Calu3 (cell line): ENCODE results near the gene TM6SF1. TPM values are rescaled to one million over a fixed set of nuclear protein-coding genes. Genes with fewer than 3 reads are reported as not detected.

Experiments used
- BruUV-seq: library from RNA; stranded (reverse); fragments of 400-500 nt; replicated peaks from 2 replicates; lab custom pipeline; 2021; lab: Mats Ljungman, UMichigan
- CTCF ChIA-PET: fragments of 300-600 bp; sonication (Branson Sonifier 250); formaldehyde crosslinking; loops from one replicate; lab custom pipeline; 2022; ENCODE audit warnings: antibody characterized with exemption; lab: Charles Lee
- DNase-seq: peaks from one replicate; pipeline ENCODE4 v3.0.0; 2022
- H3K27ac Mint-ChIP-seq: one replicate; pipeline ENCODE4 v1.8.0; 2022; ENCODE audit warnings: mixed read lengths; ENCODE audit not compliant: unreplicated experiment
- H3K27me3 Mint-ChIP-seq: one replicate; pipeline ENCODE4 v1.8.0; 2022; ENCODE audit warnings: mixed read lengths; ENCODE audit not compliant: unreplicated experiment
- H3K36me3 Mint-ChIP-seq: one replicate; pipeline ENCODE4 v1.8.0; 2022; ENCODE audit warnings: mild to moderate bottlenecking, moderate library complexity, mixed read lengths; ENCODE audit not compliant: insufficient read depth, unreplicated experiment
- H3K4me1 Mint-ChIP-seq: one replicate; pipeline ENCODE4 v1.8.0; 2022; ENCODE audit warnings: mild to moderate bottlenecking, low read depth, mixed read lengths; ENCODE audit not compliant: unreplicated experiment
- H3K4me3 Mint-ChIP-seq: one replicate; pipeline ENCODE4 v1.8.0; 2022; ENCODE audit warnings: mild to moderate bottlenecking, low read depth, moderate library complexity, mixed read lengths; ENCODE audit not compliant: unreplicated experiment
- H3K9me3 Mint-ChIP-seq: one replicate; pipeline ENCODE4 v1.8.0; 2022; ENCODE audit warnings: low read depth, mixed read lengths; ENCODE audit not compliant: unreplicated experiment
- intact Hi-C: fragments of 100-400 bp; cut with micrococcal nuclease; formaldehyde crosslinking; loops from one replicate; pipeline ENCODE4 v1.10.0; 2022; ENCODE audit not compliant: unreplicated experiment
- microRNA-seq: library from miRNA; unstranded; fragments of <30 nt; microRNA quantifications from one replicate; pipeline ENCODE4 v1.2.0, GENCODE V29; 2022
- total RNA-seq: library from RNA; stranded (reverse); gene quantifications from 2 replicates; pipeline ENCODE4 v1.2.3, GENCODE V29; 2022
- TF ChIP-seq, protein P1 (sequence below): fragments of 200-600 bp; IDR thresholded peaks from one replicate; pipeline ENCODE4 v1.8.0; 2022; ENCODE audit warnings: antibody characterized with exemption; ENCODE audit not compliant: unreplicated experiment

Gene TM6SF1
- total RNA-seq, 1 experiment from 2014 or later = not detected

DNA sequence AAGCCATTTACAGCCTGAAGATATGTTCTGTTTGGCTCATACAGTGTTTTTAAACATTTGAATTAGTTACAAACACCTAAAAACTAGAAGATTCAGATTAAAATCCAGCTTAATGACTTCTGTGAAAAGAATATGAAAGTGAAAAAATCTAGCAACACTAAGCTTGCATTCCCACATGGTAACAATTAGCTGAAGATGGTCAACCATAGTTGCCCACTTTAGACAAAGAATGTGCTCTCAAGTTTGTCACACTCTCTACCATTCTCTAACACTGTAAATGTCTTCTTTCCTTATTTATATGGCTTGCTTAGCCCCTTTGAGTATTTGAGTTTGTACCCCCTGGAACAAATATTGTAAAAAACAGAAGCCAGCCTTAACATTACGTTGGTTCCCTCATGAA is 67.4 kb downstream of the TM6SF1 start:
- no peak overlapping the region for H3K27ac Mint-ChIP-seq
- H3K9me3 Mint-ChIP-seq = no peaks in the 10 kb centered on the region
- intact Hi-C loops = no loop called here
- BruUV-seq = no TSS peak
- H3K4me1 Mint-ChIP-seq = no peaks in the 10 kb centered on the region
- no peak for DNase-seq
- TF ChIP-seq, protein P1, sequence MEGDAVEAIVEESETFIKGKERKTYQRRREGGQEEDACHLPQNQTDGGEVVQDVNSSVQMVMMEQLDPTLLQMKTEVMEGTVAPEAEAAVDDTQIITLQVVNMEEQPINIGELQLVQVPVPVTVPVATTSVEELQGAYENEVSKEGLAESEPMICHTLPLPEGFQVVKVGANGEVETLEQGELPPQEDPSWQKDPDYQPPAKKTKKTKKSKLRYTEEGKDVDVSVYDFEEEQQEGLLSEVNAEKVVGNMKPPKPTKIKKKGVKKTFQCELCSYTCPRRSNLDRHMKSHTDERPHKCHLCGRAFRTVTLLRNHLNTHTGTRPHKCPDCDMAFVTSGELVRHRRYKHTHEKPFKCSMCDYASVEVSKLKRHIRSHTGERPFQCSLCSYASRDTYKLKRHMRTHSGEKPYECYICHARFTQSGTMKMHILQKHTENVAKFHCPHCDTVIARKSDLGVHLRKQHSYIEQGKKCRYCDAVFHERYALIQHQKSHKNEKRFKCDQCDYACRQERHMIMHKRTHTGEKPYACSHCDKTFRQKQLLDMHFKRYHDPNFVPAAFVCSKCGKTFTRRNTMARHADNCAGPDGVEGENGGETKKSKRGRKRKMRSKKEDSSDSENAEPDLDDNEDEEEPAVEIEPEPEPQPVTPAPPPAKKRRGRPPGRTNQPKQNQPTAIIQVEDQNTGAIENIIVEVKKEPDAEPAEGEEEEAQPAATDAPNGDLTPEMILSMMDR = no peak
- no peaks in the 10 kb centered on the region for H3K27me3 Mint-ChIP-seq
- CTCF ChIA-PET = no interaction called here
- no peaks in the 10 kb centered on the region for H3K36me3 Mint-ChIP-seq
- no peak overlapping the region for H3K4me3 Mint-ChIP-seq

- CTCF ChIA-PET = no interaction called here
- no TSS peak for BruUV-seq
- TF ChIP-seq, protein P1 = no peak
- no peaks in the 10 kb centered on the region for H3K4me1 Mint-ChIP-seq
- H3K27me3 Mint-ChIP-seq = no peaks in the 10 kb centered on the region
- no peaks in the 10 kb centered on the region for H3K36me3 Mint-ChIP-seq
- DNase-seq = no peak
- H3K9me3 Mint-ChIP-seq = no peaks in the 10 kb centered on the region
- H3K27ac Mint-ChIP-seq = no peak overlapping the region
- H3K4me3 Mint-ChIP-seq = no peak overlapping the region
- intact Hi-C loops = no loop called here
Observed at GRCh38 chr15:83178390-83178789, 70.9 kb downstream of the TM6SF1 start.

DNA sequence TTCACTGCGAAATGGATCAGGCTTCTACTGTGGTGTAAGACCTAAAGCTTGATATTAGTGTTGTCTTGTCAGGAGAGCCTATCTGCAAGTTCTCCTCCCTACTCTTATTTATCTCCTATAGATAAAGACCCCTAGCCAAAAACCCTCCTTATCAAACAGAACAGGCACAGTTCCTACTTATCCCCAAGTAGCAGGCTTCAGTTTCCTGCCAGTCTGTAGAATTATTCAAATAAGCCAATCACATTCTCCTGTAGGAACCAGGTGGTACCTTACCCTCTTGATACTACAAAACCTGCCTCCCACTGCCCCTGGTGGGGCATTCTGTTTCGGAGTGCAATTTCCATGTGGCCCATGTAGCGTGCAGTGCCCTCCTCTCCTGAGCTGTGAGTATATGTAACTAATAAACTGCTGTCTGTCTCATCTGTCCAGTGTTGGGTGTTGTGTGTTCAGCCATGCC is 71.5 kb downstream of the TM6SF1 start:
- Mint-ChIP-seq H3K27me3 (no peaks in the 10 kb centered on the region), H3K27ac (no peak overlapping the region), H3K4me3 (no peak overlapping the region), H3K9me3 (no peaks in the 10 kb centered on the region), H3K4me1 (no peaks in the 10 kb centered on the region), H3K36me3 (no peaks in the 10 kb centered on the region)
- CTCF ChIA-PET = no interaction called here
- intact Hi-C loops = no loop called here
- BruUV-seq = no TSS peak
- TF ChIP-seq, protein P1 = no peak
- no peak for DNase-seq

- Mint-ChIP-seq H3K9me3 (no peaks in the 10 kb centered on the region), H3K27ac (no peak overlapping the region), H3K4me3 (no peak overlapping the region), H3K36me3 (no peaks in the 10 kb centered on the region), H3K27me3 (no peaks in the 10 kb centered on the region), H3K4me1 (no peaks in the 10 kb centered on the region)
- CTCF ChIA-PET = interaction anchor here (0.5 kb wide), 1 partner anchor 1433 kb away, joined by 3 read pairs; no protein-coding TSS in a partner anchor
- DNase-seq = no peak
- BruUV-seq = no TSS peak
- TF ChIP-seq, protein P1 = no peak
- intact Hi-C loops = no loop called here
Observed at GRCh38 chr15:83185561-83185960, 78.1 kb downstream of the TM6SF1 start.

Small RNA genes lying within 50 kb of the gene (microRNA-seq; reads per million reads assigned to microRNA genes)
- not detected for gene MIR4515

Other genes starting within 250 kb of the TM6SF1 start
- 32.2 and 49.4 TPM in 2 replicates for gene HOMER2, start 154.9 kb upstream of the TM6SF1 start, total RNA-seq
- 31.5 and 34.5 TPM in 2 replicates for gene RAMAC, start 121.4 kb upstream of the TM6SF1 start, total RNA-seq
- 34.0 and 40.7 TPM in 2 replicates for gene C15orf40, start 96.0 kb upstream of the TM6SF1 start, total RNA-seq
- gene BTBD1, start 40.4 kb upstream of the TM6SF1 start, total RNA-seq = 73.2 and 77.3 TPM in 2 replicates
- gene HDGFL3, start 100.2 kb downstream of the TM6SF1 start, total RNA-seq = 62.9 and 69.4 TPM in 2 replicates
- gene BNC1, start 177.0 kb downstream of the TM6SF1 start, total RNA-seq = not detected in 2 replicates